Fibroblast of lung (primary cell): ENCODE measurements around the gene NEMP2. TPM values are rescaled to one million over a fixed set of nuclear protein-coding genes. Genes with fewer than 3 reads are reported as not detected.

Source experiments
- DNase-seq, 2 donors: peaks; one replicate each; pipeline versions ENCODE4 v3.0.0 to v3.0.0-alpha.2; 2010; ENCODE audit warnings: low read depth in 2 of 2
- H2AFZ ChIP-seq: 2 replicates; pipeline ENCODE4 v1.5.1; 2012; ENCODE audit warnings: low read length, control low read depth, inconsistent platforms
- H3K27ac ChIP-seq: 2 replicates; pipeline ENCODE4 v1.5.1; 2011; ENCODE audit warnings: low read length, control low read depth; ENCODE audit not compliant: insufficient read depth
- H3K27me3 ChIP-seq: 2 replicates; pipeline ENCODE4 v1.5.1; 2011; ENCODE audit warnings: mild to moderate bottlenecking, low read length; ENCODE audit not compliant: control insufficient read depth, insufficient read depth
- H3K36me3 ChIP-seq: 2 replicates; pipeline ENCODE4 v1.5.1; 2011; ENCODE audit warnings: low read length; ENCODE audit not compliant: control insufficient read depth, insufficient read depth
- H3K4me1 ChIP-seq: 2 replicates; pipeline ENCODE4 v1.5.1; 2011; ENCODE audit warnings: low read length; ENCODE audit not compliant: control insufficient read depth, insufficient read depth; ENCODE audit errors: extremely low read depth
- H3K4me2 ChIP-seq: 2 replicates; pipeline ENCODE4 v1.5.1; 2011; ENCODE audit warnings: low read length, control low read depth; ENCODE audit not compliant: insufficient read depth; ENCODE audit errors: extremely low read depth
- H3K4me3 ChIP-seq, 4 experiments: fragments of 200-600 bp in 1 of 4; sonication (generic) in 1 of 4; replicated peaks in 1 of 4; 2 replicates each; pipeline ENCODE4 v1.5.1; 2011 to 2016; ENCODE audit warnings: low read length in 4 of 4, low read depth in 3 of 4, mild to moderate bottlenecking in 3 of 4, control low read depth in 2 of 4, inconsistent platforms in 1 of 4, mixed read lengths in 1 of 4; ENCODE audit not compliant: insufficient read depth in 1 of 4; ENCODE audit errors: control extremely low read depth in 1 of 4
- H3K79me2 ChIP-seq: 2 replicates; pipeline ENCODE4 v1.5.1; 2012; ENCODE audit warnings: mild to moderate bottlenecking, low read length, inconsistent platforms; ENCODE audit not compliant: control insufficient read depth, insufficient read depth
- H3K9ac ChIP-seq: 2 replicates; pipeline ENCODE4 v1.5.1; 2011; ENCODE audit warnings: mild to moderate bottlenecking, low read length, control low read depth; ENCODE audit not compliant: insufficient read depth
- H3K9me3 ChIP-seq: 2 replicates; pipeline ENCODE4 v1.5.1; 2012; ENCODE audit warnings: low read depth, low read length; ENCODE audit not compliant: control insufficient read depth, insufficient read depth
- H4K20me1 ChIP-seq: 2 replicates; pipeline ENCODE4 v1.5.1; 2011; ENCODE audit warnings: low read length; ENCODE audit not compliant: control insufficient read depth, insufficient read depth; ENCODE audit errors: extremely low read depth
- CTCF ChIP-seq, 2 donors: IDR thresholded peaks in 1 of 2; conservative IDR thresholded peaks in 1 of 2; 1 replicate in 1 of 2; 2 replicates in 1 of 2; pipeline ENCODE4 v1.5.1; 2011 to 2012; ENCODE audit warnings: low read length in 2 of 2, control low read depth in 1 of 2, inconsistent platforms in 1 of 2, low read depth in 1 of 2, mild to moderate bottlenecking in 1 of 2
- EZH2 ChIP-seq: IDR thresholded peaks from 2 replicates; pipeline ENCODE4 v1.5.1; 2012; ENCODE audit warnings: low read length, control low read depth, mild to moderate bottlenecking; ENCODE audit errors: missing control alignments
- polyA plus RNA-seq, 2 donors: library from polyadenylated mRNA; depleted of rRNA in 1 of 2; stranded (reverse) in 1 of 2; unstranded in 1 of 2; fragments of >200 nt; gene quantifications; 2 replicates each; pipeline ENCODE4 v1.2.1, GENCODE V29; 2011 to 2012; ENCODE audit warnings: missing spikeins in 1 of 2
- total RNA-seq: library from RNA; depleted of rRNA; stranded (reverse); fragments of >200 nt; gene quantifications from 2 replicates; pipeline ENCODE4 v1.2.1, GENCODE V29; 2014

NEMP2 gene
- total and polyA plus RNA-seq, 2 donors (not counting 1 experiment from before 2014, with no cell fraction given), result 5.5 to 6.3 TPM

- Histone ChIP-seq H3K4me3 (no peak overlapping the region), H3K79me2 (no peaks in the 10 kb centered on the region), H3K27ac (no peak overlapping the region), H3K9me3 (no peaks in the 10 kb centered on the region), H3K4me1 (peaks cover 11% of the 10 kb centered on the region), H3K27me3 (no peaks in the 10 kb centered on the region), H3K4me2 (no peak overlapping the region), H2AFZ (no peak overlapping the region), H4K20me1 (no peaks in the 10 kb centered on the region), H3K9ac (no peak overlapping the region), H3K36me3 (no peaks in the 10 kb centered on the region)
- DNase-seq, result no peak
- TF ChIP-seq EZH2, result no peak
Observed at GRCh38 chr2:190462611-190463010, 71.9 kb downstream of the NEMP2 start.

- no peak overlapping the region for H3K9ac ChIP-seq
- DNase-seq, result no peak
- no peaks in the 10 kb centered on the region for H3K9me3 ChIP-seq
- H4K20me1 ChIP-seq, result no peaks in the 10 kb centered on the region
- H3K27me3 ChIP-seq, result no peaks in the 10 kb centered on the region
- no peak for TF ChIP-seq EZH2
- H3K4me1 ChIP-seq, result peaks cover 8% of the 10 kb centered on the region
- no peak overlapping the region for H3K4me2 ChIP-seq
- no peak overlapping the region for H3K27ac ChIP-seq
- H2AFZ ChIP-seq, result no peak overlapping the region
- no peaks in the 10 kb centered on the region for H3K79me2 ChIP-seq
- no peaks in the 10 kb centered on the region for H3K36me3 ChIP-seq
- H3K4me3 ChIP-seq, result no peak overlapping the region
Observed at GRCh38 chr2:190462181-190462580, 72.3 kb downstream of the NEMP2 start.

GRCh38 chr2:190460487-190460886 lies 74.0 kb downstream of the NEMP2 start:
- TF ChIP-seq EZH2 (no peak), CTCF (conservative IDR thresholded peaks at IDR 0.05 in 1 of 2, IDR thresholded peaks at IDR 0.05 in 1 of 2; ENCODE audit: low read depth in 1 of 2, low read length in 2 of 2) (no peak)
- no peaks in the 10 kb centered on the region for H4K20me1 ChIP-seq
- H3K9ac ChIP-seq, result no peak overlapping the region
- H2AFZ ChIP-seq, result no peak overlapping the region
- no peak overlapping the region for H3K4me3 ChIP-seq
- DNase-seq, result no peak
- H3K27ac ChIP-seq, result no peak overlapping the region
- no peak overlapping the region for H3K4me2 ChIP-seq
- no peaks in the 10 kb centered on the region for H3K4me1 ChIP-seq
- H3K36me3 ChIP-seq, result no peaks in the 10 kb centered on the region
- H3K79me2 ChIP-seq, result no peaks in the 10 kb centered on the region
- H3K9me3 ChIP-seq, result no peaks in the 10 kb centered on the region
- H3K27me3 ChIP-seq, result no peaks in the 10 kb centered on the region

- no peak overlapping the region for H3K4me2 ChIP-seq
- H3K36me3 ChIP-seq, result no peaks in the 10 kb centered on the region
- no peak overlapping the region for H2AFZ ChIP-seq
- H3K79me2 ChIP-seq, result no peaks in the 10 kb centered on the region
- H3K9me3 ChIP-seq, result no peaks in the 10 kb centered on the region
- no peaks in the 10 kb centered on the region for H3K27me3 ChIP-seq
- DNase-seq, result no peak
- H3K4me1 ChIP-seq, result no peaks in the 10 kb centered on the region
- no peak for TF ChIP-seq CTCF (conservative IDR thresholded peaks at IDR 0.05 in 1 of 2, IDR thresholded peaks at IDR 0.05 in 1 of 2; ENCODE audit: low read depth in 1 of 2, low read length in 2 of 2)
- TF ChIP-seq EZH2, result no peak
- no peak overlapping the region for H3K9ac ChIP-seq
- H3K4me3 ChIP-seq, result no peak overlapping the region
- H3K27ac ChIP-seq, result no peak overlapping the region
- H4K20me1 ChIP-seq, result no peaks in the 10 kb centered on the region
Observed at GRCh38 chr2:190459881-190460280, 74.6 kb downstream of the NEMP2 start.
